ENCODE measurements around the gene MROH8.

DNA sequence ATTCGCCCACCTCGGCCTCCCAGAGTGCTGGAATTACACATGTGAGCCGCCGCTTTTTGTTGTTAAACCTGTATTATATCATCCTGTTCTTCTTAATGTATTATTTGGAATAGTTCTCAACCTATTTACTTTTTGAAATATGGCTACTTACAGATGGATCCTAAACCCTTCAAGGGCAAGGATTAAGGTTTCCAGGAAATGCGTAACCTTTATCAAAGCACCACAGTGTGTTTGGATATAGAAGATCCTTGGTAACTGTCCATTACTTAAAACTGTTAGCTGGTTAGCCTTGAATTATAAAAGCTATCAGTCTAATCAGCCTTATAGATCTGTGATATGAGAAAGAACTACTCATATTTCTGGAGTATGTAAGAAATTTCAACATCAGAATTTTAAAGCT, 12.5 kb downstream of the MROH8 start:
- TF ChIP-seq CTCF (IDR thresholded peaks at IDR 0.05): no peak
- no peak for TF ChIP-seq POLR2A (IDR thresholded peaks at IDR 0.05)
- no peak for TF ChIP-seq POLR2AphosphoS5 (IDR thresholded peaks at IDR 0.05)
